ENCODE results near the gene PDGFRB.

PDGFRB gene

DNA sequence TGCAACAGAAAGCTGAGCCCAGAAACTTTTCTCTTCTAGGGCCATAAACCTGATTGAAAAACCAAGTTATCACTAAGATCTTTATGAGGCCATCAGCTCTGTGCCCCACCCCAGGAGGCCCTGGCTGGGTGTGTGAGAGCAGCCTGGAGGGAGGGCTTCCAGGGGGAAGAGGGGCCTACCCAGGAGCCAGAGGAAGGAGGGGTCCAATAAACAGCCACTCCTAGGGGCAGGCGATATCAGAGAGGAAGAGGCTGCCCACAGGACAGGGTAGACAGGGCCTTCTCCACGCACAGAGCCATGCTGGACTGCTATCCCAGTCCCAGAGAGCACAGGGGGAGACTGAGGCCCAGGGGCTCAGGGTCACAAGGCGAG, 6.5 kb upstream of the PDGFRB start:
- DNase-seq, result no peak

DNA sequence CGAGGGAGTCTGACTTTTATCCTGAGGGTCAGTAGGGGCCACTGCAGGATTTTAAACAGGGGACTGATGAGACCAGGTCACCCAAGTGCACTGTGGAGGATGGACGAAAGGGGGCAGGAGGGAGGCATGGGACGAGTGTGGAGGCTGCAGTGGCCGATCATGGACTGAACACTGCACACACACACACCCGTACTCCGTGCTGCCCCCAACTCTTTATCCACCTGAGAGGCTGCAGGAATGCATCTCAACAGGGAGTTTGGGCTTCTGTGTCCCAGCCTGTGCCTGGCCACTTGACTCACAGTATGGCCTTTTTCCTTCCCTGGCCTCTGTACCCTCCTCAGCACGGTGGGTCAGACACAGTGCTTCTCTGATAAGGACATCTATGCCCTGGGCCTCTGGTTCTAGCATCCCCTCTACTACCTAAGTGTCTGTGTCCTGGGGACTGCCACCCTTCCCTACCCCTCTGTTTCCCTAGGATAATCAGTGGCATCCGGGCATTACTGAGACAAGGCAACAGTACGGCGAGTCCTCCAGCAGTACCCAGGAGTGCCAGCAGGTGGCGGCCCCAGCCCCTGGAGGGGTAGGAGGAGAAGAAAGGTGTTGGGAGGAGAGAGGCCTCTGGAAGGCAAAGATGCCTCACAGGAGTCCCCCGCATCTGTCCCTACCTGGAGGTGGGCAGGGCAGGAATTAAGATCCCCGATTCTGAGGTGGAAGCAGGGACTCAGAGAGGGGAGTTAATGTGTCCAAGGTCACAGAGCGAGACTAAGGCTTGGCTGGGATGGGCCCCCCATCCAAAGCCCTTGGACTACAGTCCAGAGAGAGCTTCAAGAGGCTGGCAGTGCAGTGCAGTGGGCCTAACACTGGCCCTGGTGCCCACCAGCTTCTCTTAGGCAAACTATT, 5.8 kb upstream of the PDGFRB start:
- peak; percentile 55 for DNase-seq

DNA sequence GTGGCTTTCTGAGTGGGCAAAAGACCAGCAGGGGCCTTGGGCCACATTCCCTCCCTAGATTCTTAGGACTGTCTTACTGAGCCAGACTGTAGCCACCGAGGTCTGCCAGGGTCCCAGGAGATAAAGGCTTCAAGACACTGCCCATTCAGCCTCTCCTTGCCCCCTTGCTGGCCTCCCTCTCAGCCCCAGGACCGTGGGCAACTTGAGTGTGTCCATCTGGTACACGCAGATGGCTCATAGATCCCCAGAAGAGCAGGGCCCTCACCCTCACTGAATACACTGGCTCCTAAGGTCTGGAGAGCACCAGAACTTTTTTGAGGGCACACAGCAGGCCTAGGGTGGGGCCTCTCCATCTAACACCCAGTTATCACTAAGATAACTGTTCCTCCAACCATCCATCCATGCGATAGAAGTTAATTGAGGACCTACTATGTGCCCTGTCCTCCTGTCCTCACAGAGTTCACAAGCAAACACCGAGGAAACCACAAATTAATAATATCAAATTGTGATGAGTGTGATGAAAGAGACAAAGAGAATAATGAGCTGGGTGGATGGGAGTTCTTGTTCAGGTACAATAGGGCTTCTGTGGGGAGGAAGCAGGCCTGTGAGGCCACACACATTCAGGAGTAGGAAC, 4.9 kb upstream of the PDGFRB start:
- DNase-seq, result no peak

DNA sequence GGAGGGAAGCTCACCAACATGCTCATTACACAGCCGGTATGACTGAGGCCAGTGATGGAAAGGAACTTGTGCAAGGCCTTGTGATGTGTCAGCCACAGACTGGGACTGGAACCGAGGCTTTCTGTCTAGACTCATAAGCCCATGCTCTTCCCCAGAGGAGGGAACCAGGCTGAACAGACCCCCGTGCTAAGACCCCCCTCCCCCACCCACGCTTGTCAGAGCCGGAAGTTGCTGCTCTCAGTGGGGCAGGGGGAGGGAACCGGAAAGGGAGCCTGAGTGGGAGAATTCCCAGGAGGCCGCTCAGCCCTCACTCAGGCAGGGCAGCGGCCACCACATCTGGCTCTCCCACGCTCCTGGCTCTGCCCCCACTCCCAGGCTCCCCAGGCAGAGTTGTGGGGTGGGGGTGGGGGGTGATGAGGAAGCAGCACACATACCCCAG, 4.1 kb upstream of the PDGFRB start:
- no peak for DNase-seq

DNA sequence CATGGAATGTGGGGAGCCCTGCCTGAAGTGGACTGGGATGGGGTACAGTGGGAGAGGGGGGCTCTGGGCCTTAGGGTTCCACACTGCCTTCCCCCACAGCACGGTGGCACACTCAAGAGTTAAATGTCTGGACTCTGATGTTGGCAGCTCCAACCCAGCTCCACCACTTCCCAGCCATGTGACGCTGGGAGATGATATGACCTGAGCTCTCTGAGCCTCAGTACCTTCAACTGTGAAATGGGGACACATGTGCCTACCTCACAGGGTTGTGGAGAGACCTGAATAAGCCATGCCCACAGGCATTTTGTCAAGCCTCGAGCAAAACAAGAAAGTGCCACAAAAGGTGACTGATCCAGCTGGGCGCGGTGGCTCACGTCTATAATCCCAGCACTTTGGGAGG, 3.4 kb upstream of the PDGFRB start:
- DNase-seq, result no peak

DNA sequence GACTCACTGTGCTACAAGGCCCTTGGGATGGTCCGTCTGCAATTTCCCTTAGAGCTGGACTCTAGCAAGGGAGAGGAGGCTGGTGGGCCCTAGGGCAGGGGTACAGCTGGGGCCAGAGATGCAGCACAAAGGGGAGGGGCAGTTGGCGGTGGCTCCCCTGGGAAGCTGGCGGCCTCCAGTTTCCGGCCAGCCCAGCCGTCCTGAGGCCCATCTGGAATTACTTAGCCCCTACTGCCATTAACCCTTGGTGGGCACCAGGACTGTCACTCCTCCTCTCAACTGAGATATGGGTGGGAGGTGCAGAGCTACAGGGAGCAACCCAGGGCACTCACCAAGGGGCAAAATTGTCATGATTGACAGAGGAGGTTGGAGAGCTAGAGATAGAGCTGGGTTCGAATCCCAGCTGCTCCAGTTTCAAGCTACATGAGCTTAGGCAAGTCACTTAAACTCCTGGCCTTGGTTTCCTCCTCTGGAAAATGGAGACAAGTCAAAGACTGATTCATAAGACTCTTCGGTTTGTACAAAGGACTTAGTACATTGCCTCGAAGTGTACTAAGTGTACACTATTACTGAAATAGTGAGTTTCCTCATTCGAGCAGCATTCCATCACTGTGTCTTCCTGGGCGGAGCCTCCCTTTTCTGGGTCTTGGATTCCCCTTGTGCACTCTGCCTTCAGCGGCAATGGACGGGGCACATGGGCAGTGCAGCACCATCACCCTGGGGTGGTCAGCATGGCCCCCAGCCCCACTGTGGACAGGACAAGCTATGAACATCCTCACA, 2.7 kb upstream of the PDGFRB start:
- DNase-seq, result no peak

DNA sequence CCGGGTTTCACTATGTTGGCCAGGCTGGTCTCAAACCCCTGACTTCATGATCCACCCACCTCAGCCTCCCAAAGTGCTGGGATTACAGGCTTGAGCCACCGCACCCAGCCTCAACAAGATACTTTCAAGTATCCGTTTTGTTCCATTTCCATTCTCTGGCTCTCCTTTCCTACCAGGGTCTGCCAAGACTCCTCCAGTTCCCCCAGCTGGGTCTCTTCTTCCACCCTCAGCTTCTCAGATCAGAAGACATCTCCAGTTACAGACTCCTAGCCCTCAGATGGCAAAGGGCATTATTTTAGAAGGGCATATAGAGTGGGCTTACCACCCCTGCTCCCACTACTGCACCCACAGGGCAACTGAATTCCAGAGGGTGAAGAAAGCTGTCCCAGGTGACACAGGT, 1.5 kb upstream of the PDGFRB start:
- DNase-seq, result no peak

DNA sequence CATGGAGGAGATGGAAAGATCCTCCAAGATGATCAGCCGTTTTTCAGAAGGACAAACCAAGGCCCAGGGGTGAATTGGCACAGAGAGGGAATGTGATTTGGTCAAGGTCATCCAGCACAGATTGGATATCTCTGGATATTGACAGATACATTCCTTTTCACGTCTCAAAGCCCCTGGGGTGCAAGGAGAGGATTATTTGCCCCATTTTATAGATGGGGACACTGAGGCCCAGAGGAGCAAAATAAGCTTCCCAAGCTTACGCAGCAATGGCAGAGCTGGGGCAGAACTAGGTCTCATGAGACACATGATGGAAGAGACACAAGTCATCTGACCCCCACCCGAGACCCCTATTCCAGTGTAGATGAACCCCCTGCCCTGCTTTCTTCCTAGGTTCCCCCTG, 895 bp upstream of the PDGFRB start:
- no peak for DNase-seq

DNA sequence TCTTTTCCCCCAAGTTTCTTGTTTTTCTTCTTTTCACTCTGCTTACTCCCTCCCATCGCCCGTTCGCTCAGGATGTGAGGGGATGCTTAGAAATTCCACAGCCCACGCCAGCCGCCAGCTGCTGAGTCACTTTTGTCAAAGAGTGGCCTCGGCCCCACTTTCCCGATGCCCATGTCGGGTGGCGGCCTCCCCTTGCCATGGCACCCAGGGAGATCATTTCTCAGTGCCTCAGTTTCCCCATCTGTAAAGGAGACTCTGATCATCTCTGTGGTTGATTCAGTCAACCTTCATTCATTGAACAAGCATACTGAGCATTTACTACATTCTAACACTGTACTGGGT, 353 bp upstream of the PDGFRB start:
- DNase-seq, result no peak

DNA sequence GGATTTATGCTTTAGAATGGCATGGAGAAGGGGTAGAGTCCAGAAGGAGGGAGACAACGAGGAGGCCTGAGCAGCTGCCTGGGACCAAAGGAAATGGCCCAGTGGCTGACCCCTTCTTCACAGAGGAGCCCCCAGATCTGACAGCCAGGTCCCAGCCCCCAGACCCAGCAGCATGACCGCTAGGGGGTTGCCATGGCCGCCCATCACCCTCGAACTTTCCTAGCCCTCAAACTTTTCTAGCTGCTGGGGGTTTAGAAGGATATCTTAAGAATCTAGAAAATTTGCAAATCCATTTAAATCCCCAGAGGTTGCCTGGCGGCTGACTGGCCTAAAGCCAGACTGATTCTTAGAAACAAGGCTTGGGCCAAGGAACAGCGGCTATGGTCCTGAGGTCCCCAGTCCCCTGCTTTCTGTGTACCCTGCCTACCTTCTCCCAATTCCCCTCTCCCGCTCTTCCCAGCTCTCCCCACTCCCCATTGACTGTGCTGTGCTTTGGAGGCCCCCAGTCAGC, 972 bp downstream of the PDGFRB start:
- DNase-seq, result no peak

DNA sequence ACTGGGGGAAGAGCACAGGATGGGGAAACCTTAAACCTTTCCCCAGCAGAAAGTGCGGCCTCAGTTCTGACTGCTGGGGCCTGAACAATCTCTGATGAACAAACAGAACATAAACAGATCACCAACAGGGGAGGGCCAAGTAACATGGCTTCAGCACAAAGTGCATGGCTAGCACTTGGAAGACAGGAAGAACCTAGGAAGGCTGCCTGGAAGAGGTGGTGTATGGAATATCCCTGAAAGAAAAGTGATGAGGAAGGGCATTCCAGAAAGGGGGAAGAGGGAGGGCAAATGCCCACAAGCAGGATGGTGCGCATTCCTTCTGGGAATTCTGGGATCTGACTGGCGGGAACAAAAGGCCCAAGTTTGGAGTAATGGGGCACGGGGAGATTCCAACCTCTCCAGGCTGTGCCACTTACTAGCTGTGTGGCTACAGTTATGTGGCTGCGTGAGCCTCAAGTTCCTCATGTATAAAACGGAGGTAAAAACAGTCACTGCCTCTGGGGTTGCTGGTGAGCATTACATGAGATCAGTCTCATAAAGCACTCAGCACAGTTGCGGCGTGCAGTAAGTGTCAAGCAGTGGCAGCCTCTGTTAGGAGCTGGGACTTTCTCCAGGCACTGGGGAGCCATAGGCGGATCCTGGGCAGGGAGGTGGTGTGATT, 1.6 kb downstream of the PDGFRB start:
- DNase-seq, result no peak

DNA sequence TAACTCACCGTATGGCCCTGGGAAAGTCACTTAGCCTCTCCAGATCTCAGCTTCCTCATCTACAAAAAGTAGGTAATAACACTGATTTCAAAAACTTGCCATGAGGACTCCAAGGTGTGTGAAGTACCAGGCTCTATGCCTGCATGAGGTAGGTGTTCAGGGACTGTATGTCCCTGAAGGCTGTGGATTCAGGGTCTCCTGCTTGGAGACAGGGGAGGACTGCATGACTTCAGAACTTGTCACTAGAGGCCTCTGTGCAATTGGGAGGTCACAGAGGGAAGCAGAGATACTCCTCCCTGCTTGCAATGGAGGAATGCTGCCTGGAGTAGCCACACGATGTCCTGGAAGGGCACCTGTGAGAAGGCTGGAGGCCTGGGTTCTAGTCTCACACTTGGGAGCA, 2.2 kb downstream of the PDGFRB start:
- DNase-seq, result no peak

DNA sequence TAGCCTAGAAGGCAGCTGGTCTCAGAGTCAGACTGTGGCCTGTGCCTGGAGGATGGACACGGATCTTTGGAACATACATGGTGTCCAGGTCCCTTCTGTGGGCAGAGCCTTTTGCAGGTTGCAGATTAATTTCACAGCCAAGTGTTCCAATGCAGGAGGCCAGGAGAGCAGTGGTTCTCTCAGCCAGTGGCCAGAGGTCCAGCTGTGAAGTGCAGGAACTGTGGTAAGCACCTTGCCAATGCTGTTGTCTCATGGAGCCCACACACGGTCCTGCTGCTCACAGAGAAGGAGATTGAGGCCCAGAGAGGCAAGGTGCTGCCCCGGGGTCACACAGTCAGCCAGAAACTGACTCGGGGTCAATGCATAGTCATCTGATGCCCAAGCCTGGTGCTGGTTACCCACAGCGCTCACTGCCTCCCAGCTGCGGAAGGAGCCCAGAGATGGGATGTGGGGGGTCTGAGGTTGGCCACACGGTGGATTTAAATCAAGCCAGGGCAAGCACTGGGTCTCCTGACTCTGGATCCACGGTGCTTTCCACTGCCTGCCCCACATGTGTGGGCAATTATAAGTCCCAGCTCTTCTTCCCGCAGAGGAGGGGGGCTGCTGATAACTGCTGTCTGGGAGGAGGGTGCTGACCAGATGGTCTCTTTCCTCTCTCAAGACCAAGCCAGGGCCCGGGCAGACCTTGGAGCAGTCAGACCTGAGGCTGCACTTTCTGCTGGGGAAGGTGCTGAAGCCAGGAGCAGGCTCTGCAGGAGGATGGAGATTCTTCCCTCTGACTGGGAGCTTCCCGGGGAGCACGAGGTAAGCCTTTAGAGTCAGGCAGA, 2.8 kb downstream of the PDGFRB start:
- DNase-seq, result no peak

DNA sequence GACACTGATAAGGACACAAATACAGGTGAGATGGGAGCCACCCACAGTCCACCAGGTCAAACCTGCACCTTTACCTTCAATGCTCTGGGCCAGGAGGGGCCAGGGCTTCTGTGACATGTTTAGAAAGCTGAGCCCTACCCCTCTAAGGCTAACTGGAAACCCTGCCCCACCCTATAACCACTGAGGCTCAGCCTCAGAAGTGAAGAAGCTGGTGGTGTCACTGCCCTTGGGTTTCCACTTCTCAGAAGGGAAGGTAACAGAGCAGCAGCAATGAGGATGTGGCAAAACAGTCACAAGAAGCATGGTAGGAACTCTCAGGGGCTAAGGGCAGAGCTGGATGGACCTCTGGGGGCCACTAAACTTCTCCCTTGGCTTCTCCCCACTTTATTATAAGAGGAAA, 6.0 kb downstream of the PDGFRB start:
- no peak for DNase-seq

DNA sequence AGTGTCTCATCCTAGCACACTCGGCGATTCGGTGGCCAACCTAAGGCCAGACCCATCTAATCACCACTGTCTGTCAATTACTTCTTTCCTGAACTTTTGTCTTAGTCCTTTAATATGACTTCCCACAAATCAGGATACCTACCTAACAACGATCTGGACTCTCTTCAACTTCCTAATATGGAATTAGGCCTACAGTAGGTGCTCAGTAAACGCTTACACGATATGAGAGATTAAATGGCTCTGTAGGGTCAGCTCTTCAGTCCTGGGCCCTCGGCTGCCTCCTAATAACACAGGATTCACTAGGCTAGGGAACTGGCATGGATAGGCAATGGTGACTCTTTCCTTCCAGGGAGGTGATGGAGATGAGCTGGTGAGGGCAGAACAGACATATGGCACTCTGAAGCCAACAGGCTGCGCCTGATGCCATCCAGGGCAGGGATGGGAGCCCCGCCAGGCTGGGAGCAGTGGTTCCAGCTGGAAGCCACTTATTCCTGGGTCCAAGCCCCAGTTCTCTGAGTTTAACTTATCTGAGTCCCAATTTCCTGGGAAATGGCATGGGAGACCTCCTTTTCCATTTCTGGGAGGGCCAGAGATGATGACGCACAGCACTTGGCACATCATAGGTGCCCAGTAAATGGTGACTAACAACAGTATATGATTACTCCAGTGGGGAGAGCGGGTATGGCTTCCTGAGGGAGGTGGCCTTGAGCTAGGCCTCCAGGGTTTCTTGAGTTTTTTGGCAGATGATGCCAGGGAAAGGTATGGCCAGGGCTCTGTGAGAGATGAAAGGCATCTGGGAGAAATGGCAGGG, 7.3 kb downstream of the PDGFRB start:
- DNase-seq, result no peak

DNA sequence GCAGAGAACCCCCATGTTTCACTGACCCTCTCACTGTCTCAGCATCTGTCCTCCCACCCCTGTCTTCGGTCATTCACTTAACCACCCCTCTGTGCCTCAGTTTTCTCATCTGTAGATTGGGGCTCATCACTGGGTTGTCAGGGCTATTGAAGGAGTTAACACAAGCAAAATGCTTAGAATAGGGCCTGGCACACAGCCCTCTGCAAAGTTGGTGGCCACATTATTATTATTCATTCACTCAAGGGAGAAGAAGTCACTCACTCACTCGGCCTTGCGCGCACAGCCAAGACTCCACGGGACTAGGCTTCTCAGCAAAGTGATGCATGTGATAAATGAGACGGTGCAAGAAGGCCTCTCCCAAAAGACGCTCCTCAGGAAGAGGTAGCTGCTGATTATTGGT, 8.0 kb downstream of the PDGFRB start:
- no peak for DNase-seq

DNA sequence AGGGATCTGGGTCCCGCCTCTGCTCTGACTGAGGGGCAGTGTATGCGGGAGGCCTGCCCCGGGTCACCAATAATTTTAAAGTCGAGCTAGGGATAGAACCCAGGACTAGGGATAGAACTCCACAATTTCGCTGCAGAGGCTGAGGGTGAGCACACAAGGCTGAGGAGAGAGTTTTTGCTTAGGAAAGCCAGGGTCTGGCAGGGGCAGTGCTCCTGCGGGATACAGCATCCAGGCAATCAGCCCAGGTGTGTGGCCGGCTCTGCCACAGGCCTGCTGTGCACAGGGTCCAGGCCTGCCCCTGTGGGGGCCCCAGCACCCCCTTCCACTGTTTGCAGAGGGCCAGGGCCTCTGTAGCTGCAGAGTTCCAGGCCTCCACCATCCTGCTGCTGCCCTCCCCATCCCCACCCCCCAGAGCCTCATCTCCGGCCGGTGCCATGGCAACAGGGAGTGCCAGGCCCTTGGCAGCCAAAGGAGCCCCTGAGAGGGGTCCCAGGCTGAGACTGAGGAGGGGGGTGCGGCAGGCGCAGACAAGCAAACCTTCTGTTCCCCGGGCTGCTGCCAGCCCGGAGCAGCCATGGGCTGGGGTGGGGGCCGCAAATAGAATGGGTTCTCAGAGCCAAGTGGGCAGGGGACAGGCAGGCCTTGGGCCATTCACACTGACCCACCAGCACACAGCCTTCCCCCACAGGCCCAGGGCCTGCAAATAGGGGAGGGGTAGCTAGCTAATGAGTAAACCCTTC, 8.6 kb downstream of the PDGFRB start:
- DNase-seq, result no peak

DNA sequence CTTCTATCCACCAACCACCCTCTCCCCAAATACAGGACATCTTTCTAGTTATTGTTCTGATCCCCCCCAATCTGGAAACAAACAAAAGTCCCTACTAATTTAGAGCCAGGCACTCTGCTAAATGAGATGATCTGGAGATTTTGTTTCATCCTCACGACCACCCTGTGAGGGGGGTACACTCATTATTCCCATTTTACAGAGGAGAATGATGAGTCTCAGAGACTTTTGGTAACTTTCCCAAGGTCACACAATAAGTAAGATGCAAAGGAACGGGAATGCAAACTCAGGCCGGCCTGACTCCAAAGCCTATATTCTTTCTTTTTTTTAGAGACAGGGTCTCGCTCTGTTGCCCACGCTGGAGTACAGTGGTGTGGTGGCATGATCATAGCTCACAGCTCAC, 9.4 kb downstream of the PDGFRB start:
- no peak for DNase-seq

DNA sequence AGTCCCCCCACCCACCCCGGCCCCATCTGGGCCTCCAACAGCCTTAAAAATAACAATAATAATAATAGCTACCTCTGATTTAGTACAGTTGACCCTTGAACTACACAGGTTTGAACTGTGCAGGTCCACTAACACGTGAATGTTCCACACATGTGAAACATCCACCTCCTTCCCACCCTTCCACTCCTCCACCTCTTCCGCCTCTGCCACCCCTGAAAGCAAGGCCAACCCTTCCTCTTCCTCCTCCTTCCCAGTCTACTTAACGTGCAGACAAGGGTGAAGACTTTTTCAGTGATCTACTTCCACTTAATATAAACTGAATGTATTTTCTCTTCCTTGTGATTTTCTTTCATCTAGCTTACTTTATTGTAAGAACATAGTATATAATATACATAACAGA, 10.8 kb downstream of the PDGFRB start:
- no peak for DNase-seq

DNA sequence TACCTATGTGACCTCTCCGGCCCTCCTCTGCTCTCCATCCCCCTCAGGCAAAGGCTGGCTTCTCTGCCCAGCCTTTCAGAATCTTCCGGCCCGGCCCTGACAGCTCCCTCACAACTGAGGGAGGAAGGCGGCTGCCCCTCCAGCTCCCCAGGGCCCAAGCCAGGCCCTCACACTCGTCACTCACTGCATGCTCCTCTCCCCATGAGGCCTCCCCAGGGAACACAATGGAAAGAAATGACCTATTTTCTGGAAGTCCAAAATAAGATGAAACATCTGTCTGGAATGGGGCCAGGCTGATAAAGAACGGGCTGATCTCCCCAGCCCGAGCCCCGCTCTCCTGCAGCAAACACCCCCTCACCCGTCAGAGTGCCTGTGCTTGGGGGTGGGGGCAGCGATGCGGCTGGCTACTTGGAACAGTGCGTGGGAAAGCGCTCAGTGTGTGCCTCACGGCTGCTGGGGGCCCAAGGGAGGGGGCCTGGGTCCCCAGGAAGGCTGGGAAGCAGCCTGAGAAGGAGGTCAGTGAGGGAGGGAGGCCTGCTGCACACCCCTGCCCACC, 11.3 kb downstream of the PDGFRB start:
- DNase-seq, result no peak
